ENCODE results near the gene NKX6-2.

- TF ChIP-seq POLR2AphosphoS5 (IDR thresholded peaks at IDR 0.05) (no peak), POLR2A (IDR thresholded peaks at IDR 0.05) (no peak), EP300 (IDR thresholded peaks at IDR 0.05) (no peak)
- TF ChIP-seq, protein P1, sequence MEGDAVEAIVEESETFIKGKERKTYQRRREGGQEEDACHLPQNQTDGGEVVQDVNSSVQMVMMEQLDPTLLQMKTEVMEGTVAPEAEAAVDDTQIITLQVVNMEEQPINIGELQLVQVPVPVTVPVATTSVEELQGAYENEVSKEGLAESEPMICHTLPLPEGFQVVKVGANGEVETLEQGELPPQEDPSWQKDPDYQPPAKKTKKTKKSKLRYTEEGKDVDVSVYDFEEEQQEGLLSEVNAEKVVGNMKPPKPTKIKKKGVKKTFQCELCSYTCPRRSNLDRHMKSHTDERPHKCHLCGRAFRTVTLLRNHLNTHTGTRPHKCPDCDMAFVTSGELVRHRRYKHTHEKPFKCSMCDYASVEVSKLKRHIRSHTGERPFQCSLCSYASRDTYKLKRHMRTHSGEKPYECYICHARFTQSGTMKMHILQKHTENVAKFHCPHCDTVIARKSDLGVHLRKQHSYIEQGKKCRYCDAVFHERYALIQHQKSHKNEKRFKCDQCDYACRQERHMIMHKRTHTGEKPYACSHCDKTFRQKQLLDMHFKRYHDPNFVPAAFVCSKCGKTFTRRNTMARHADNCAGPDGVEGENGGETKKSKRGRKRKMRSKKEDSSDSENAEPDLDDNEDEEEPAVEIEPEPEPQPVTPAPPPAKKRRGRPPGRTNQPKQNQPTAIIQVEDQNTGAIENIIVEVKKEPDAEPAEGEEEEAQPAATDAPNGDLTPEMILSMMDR (IDR thresholded peaks at IDR 0.05) = no peak
Measured at GRCh38 chr10:132802694-132803320, 16.9 kb upstream of the NKX6-2 start.

Data from suprapubic skin (tissue), 4 donors.